ENCODE measurements around the gene SRSF3. TPM values are rescaled to one million over a fixed set of nuclear protein-coding genes. Genes with fewer than 3 reads are reported as not detected.

Gene SRSF3
- total and polyA plus RNA-seq, 9 of the 15 experiments (the other 6 are each of a cell fraction or from before 2014, with no cell fraction given), result 337 to 1,200 (median 518) TPM

DNA sequence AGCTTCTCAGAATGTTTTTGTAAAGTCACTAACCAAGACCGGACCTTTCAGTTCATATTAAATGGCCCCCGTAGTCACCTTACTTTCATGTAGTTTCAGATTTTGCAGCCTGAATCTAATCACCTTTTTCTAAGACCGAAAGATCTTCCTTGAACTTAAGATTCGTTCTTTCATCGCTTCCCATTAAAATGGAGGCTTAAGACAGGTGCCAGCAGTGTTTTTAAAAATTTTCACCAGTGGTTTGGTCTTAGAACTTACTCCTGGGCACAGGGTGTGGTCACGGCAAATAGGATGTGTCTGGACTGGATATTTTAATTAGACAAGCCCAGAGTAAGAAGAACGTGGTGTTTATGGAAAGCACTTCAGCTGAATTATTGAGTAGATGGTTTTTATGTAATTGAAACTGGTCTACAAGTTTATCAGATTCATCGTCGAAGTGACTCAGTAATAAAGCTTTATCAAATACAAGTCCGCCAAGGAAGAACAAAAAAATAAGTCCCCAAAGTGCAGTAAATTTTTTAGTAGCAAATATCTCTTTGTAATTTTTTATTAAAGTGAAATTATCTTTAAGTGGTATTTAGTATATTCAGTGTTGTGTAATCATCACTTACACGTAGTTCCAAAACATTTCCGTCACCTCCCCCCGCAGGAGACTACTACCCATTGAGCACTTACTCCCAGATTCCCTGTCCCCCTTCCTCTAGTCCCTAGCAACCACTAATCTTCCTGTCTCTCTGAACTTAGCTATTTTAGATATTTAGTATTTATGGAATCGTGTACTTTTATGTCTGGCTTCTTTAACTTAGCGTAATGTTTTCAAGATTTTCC is 868 bp downstream of the SRSF3 start (continued):
- TF ChIP-seq, protein P1, sequence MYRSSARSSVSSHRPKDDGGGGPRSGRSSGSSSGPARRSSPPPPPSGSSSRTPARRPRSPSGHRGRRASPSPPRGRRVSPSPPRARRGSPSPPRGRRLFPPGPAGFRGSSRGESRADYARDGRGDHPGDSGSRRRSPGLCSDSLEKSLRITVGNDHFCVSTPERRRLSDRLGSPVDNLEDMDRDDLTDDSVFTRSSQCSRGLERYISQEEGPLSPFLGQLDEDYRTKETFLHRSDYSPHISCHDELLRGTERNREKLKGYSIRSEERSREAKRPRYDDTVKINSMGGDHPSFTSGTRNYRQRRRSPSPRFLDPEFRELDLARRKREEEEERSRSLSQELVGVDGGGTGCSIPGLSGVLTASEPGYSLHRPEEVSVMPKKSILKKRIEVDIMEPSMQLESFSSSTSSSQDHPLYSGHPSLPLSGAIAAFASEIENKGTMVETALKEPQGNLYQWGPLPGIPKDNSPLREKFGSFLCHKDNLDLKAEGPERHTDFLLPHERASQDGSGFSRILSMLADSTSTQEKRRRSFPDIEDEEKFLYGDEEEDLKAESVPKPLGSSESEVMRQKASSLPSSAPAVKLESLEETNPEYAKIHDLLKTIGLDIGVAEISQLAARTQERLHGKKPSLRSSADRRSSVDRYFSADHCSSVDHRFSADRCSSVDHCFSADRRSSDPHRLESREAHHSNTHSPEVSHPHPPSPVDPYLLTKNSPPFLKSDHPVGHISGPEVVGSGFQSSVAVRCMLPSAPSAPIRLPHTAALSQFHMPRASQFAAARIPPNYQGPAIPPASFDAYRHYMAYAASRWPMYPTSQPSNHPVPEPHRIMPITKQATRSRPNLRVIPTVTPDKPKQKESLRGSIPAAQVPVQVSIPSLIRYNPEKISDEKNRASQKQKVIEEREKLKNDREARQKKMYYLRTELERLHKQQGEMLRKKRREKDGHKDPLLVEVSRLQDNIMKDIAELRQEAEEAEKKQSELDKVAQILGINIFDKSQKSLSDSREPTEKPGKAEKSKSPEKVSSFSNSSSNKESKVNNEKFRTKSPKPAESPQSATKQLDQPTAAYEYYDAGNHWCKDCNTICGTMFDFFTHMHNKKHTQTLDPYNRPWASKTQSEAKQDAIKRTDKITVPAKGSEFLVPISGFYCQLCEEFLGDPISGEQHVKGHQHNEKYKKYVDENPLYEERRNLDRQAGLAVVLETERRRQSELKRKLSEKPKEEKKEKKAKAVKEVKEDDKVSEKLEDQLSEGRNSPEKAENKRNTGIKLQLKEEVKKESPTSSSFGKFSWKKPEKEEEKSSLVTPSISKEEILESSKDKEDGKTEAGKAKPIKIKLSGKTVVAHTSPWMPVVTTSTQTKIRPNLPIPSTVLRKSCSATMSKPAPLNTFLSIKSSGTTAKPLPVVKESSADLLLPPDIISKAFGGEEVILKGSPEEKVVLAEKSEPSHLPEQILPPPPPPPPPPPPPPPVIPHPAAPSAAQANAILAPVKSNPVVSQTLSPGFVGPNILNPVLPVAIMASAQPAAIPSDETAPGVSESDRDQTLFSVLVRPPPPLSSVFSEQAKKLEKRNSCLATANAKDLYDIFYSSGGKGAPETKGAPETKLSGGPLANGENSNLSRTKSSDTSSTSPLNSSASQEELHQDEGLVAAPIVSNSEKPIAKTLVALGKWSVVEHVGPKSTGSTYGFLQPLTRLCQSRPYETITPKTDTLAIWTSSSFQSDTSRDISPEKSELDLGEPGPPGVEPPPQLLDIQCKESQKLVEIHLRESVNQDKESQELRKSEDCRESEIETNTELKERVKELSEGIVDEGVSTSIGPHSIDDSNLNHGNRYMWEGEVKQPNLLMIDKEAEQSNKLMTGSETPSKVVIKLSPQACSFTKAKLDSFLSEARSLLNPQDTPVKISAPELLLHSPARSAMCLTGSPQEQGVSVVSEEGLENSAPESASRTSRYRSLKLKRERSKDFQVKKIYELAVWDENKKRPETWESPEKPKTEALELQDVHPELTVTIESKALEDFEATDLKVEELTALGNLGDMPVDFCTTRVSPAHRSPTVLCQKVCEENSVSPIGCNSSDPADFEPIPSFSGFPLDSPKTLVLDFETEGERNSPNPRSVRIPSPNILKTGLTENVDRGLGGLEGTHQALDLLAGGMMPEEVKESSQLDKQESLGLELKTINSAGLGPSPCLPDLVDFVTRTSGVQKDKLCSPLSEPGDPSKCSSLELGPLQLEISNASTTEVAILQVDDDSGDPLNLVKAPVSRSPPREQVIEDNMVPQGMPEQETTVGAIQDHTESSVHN (IDR thresholded peaks at IDR 0.05; ENCODE audit: borderline replicate concordance in 1 of 2, low read depth in 1 of 2), result 0 out of 4 replicates have a peak, but pooled peaks of 1 of the 2 experiments have one; percentile 12
- TF ChIP-seq, protein P2, sequence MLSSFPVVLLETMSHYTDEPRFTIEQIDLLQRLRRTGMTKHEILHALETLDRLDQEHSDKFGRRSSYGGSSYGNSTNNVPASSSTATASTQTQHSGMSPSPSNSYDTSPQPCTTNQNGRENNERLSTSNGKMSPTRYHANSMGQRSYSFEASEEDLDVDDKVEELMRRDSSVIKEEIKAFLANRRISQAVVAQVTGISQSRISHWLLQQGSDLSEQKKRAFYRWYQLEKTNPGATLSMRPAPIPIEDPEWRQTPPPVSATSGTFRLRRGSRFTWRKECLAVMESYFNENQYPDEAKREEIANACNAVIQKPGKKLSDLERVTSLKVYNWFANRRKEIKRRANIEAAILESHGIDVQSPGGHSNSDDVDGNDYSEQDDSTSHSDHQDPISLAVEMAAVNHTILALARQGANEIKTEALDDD (IDR thresholded peaks at IDR 0.05), result peak; percentile 24; the same call in 1 of the 2 replicates
- TF ChIP-seq, protein P3, sequence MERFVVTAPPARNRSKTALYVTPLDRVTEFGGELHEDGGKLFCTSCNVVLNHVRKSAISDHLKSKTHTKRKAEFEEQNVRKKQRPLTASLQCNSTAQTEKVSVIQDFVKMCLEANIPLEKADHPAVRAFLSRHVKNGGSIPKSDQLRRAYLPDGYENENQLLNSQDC (CRISPR knock-in tag; IDR thresholded peaks at IDR 0.05), result no peak; the same call in 1 of the 2 replicates
- TF ChIP-seq POLR2H (tag; IDR thresholded peaks at IDR 0.05; ENCODE audit: low read depth) (peak; percentile 16; the same call in 1 of the 2 replicates), SIN3A (IDR thresholded peaks at IDR 0.05; ENCODE audit: borderline replicate concordance in 2 of 2, control insufficient read depth in 1 of 2, low read depth in 2 of 2, low read length in 2 of 2) (0 out of 4 replicates have a peak, but pooled peaks of 1 of the 2 experiments have one; percentile 40), CHD1 (IDR thresholded peaks at IDR 0.05; ENCODE audit: low read length) (peak; percentile 85), KDM5B (IDR thresholded peaks at IDR 0.05; ENCODE audit: insufficient replicate concordance, low read depth, low read length) (peak; percentile 66), KLF16 (IDR thresholded peaks at IDR 0.05) (no peak), ZBTB17 (CRISPR knock-in tag; IDR thresholded peaks at IDR 0.05) (peak; percentile 23; the same call in 1 of the 2 replicates)
